SK-N-SH (cell line): Measurements from ENCODE around the gene PKN2.

Experiments used
- CTCF ChIP-seq: fragments of 200-600 bp; sonication (generic); IDR thresholded peaks from 2 replicates; pipeline ENCODE4 v1.6.1; 2017; ENCODE audit warnings: antibody characterized with exemption, mild to moderate bottlenecking, moderate library complexity
- ELF1 ChIP-seq: IDR thresholded peaks from 2 replicates; pipeline ENCODE4 v1.4.0; 2012
- EZH2phosphoT487 ChIP-seq: fragments of 200-600 bp; sonication (generic); IDR thresholded peaks from 2 replicates; pipeline ENCODE4 v1.6.1; 2017; ENCODE audit warnings: low read depth, mixed run types, mild to moderate bottlenecking, antibody characterized with exemption, moderate library complexity, borderline replicate concordance
- FOXJ3 ChIP-seq: sonication (generic); formaldehyde crosslinking; IDR thresholded peaks from 2 replicates; pipeline ENCODE4 v1.5.1; 2020; ENCODE audit warnings: mild to moderate bottlenecking, missing genetic modification reagents
- JUND ChIP-seq: IDR thresholded peaks from 2 replicates; pipeline ENCODE4 v1.4.0; 2012
- NRF1 ChIP-seq: IDR thresholded peaks from 2 replicates; pipeline ENCODE4 v1.6.1; 2012; ENCODE audit warnings: low read depth, mild to moderate bottlenecking, low read length
- USF2 ChIP-seq: fragments of 150-350 bp; IDR thresholded peaks from 2 replicates; pipeline ENCODE4 v1.6.1; 2017; ENCODE audit warnings: antibody characterized with exemption, low read length, low read depth, borderline replicate concordance

- TF ChIP-seq ELF1 (no peak), CTCF (no peak), FOXJ3 (CRISPR knock-in tag) (no peak), EZH2phosphoT487 (no peak), NRF1 (no peak), USF2 (no peak), JUND (no peak)
Measured at GRCh38 chr1:88658419-88658818, 25.7 kb upstream of the PKN2 start.
